ENCODE results near the gene PIK3R1. TPM values are rescaled to one million over a fixed set of nuclear protein-coding genes. Genes with fewer than 3 reads are reported as not detected.
A peak's percentile ranks its signal among the peaks of the same experiment; 100 is the strongest.

Gene PIK3R1
- total RNA-seq, 2 donors from 2014 or later: 81.8 to 91.5 TPM

DNA sequence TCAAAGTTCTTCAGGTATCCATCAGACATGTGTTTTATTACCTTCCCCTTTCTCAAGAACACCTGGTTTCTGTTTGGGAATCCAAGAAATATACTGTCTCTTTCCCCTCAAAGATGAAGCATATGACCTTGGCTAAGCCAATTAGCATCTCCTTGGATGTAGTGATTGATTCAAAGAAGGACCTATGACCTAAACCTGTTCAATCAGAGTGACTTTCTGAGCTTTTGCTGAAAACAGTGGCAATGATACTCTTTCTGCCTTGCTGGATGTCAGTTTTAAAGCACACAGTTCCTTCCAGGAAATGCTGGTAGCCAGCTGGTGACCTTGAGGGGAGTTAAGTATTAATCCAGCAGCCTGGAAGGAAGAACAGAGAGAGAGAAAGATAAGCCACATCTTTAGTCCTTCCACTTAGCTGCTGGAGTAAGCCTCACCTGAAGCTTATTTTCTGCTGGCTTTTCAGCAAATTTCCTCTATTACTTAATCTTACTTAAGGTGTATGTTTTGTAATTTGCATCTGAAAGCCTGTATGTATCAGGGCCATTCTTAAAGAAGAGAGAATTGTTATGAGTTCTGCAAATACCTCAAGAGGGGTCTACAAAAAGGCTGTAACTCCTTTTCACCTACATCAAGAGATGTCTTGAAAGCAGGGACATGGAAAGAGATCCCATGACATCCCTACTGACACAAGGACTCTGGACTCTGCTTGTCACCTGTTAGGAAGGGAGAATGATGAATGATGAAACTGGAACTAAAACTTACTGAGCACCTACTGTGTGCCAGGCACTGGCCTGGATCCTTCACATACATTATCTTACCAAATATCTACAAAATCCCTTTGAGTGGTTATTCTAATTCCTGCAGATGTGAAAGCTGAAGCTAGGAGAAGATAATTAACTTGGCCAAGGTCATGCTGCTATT, 35.2 kb upstream of the PIK3R1 start:
- no peak for ATAC-seq (ENCODE audit: insufficient number of reproducible peaks, low FRiP score, low read depth)
- H3K36me3 ChIP-seq: no peaks in the 10 kb centered on the region
- TF ChIP-seq, protein P1, sequence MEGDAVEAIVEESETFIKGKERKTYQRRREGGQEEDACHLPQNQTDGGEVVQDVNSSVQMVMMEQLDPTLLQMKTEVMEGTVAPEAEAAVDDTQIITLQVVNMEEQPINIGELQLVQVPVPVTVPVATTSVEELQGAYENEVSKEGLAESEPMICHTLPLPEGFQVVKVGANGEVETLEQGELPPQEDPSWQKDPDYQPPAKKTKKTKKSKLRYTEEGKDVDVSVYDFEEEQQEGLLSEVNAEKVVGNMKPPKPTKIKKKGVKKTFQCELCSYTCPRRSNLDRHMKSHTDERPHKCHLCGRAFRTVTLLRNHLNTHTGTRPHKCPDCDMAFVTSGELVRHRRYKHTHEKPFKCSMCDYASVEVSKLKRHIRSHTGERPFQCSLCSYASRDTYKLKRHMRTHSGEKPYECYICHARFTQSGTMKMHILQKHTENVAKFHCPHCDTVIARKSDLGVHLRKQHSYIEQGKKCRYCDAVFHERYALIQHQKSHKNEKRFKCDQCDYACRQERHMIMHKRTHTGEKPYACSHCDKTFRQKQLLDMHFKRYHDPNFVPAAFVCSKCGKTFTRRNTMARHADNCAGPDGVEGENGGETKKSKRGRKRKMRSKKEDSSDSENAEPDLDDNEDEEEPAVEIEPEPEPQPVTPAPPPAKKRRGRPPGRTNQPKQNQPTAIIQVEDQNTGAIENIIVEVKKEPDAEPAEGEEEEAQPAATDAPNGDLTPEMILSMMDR (IDR thresholded peaks at IDR 0.05): no peak

DNA sequence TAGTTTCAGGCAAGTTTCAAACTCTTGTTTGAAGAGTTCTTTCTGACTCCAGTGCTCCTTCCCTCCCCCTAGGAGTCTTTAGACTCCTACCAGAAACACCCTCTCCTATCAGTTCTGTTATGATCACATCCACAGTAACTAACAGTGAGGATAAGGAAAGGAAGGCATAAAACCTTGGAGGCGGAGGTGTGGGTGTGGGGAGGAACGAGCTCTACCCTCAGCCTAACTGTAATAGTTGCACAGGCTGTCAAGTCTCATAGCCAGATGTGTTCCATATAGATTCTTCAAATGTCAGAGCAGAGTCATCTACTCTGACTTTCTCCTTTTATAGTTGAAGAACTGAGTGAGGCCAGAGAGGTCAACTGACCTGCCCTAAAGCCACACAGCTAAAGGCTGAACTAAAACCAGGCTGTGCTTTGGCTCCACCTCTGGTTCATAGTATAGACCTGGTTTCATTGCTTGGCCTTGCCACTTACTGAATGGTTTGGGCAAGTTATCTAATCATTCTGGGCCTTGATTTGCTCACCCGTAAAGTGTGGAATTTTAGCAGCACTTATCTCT, 34.4 kb upstream of the PIK3R1 start:
- Histone ChIP-seq H3K36me3 (no peaks in the 10 kb centered on the region), H3K9me3 (no peaks in the 10 kb centered on the region), H3K4me1 (ENCODE audit: control insufficient read depth in 1 of 2, low read depth in 2 of 2) (no peaks in the 10 kb centered on the region), H3K27ac (no peak overlapping the region), H3K27me3 (replicated peaks; ENCODE audit: insufficient read depth) (no peaks in the 10 kb centered on the region), H3K4me3 (no peak overlapping the region)
- no peak for ATAC-seq (ENCODE audit: insufficient number of reproducible peaks, low FRiP score, low read depth)
- no peak for DNase-seq (ENCODE audit: low spot score)
- TF ChIP-seq, protein P1 (IDR thresholded peaks at IDR 0.05): no peak

More for the DNA sequence above, 35.2 kb upstream of the PIK3R1 start:
- no peaks in the 10 kb centered on the region for H3K27me3 ChIP-seq (replicated peaks; ENCODE audit: insufficient read depth)
- no peak for DNase-seq (ENCODE audit: low spot score)
- no peaks in the 10 kb centered on the region for H3K9me3 ChIP-seq
- no peak overlapping the region for H3K27ac ChIP-seq
- no peak overlapping the region for H3K4me3 ChIP-seq
- H3K4me1 ChIP-seq (ENCODE audit: control insufficient read depth in 1 of 2, low read depth in 2 of 2): no peaks in the 10 kb centered on the region

DNA sequence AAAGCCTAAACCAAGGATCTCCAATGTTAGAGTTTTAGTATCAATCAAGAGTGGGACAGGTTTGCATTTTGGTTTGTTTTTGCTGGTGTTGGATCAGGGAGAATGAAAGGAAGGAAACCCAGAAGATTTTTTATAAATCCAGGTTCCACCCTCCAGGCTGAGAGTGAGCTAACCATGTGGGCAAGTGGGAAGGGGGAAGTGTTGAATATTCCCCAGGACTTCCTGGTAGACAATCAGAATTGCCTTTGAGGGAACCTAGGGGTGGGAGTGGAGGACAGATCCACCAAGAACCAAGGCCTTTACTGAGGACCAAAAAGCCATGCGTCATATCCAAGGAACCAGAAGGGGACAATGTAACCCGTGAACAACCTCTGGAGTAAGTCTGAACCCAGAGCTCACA, 33.5 kb upstream of the PIK3R1 start:
- Histone ChIP-seq H3K9me3 (no peaks in the 10 kb centered on the region), H3K4me3 (no peak overlapping the region), H3K36me3 (no peaks in the 10 kb centered on the region), H3K27me3 (replicated peaks; ENCODE audit: insufficient read depth) (no peaks in the 10 kb centered on the region), H3K27ac (no peak overlapping the region), H3K4me1 (ENCODE audit: control insufficient read depth in 1 of 2, low read depth in 2 of 2) (no peaks in the 10 kb centered on the region)
- TF ChIP-seq, protein P1 (IDR thresholded peaks at IDR 0.05): no peak
- ATAC-seq (ENCODE audit: insufficient number of reproducible peaks, low FRiP score, low read depth) (no peak), DNase-seq (ENCODE audit: low spot score) (no peak)

DNA sequence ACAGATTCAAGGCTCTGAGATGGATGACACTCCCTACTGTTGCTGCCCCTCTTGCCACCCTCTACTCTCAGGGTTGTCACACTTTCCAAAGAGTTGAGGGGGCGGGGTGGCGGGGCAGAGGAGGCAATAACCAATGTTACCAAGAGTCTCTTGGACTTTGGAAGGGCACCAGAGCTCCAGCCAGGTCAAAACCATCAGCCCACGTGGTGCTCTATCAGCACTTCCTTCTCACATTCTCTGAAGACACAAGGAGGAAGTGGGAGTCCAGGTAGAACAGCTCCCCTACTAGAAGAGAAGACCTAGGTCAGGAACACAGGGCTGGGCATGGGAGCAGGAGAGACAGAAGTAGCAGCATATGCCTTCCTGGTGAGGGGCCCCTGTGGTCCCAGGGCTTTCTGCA, 33.0 kb upstream of the PIK3R1 start:
- H3K36me3 ChIP-seq: no peaks in the 10 kb centered on the region
- no peaks in the 10 kb centered on the region for H3K9me3 ChIP-seq
- ATAC-seq (ENCODE audit: insufficient number of reproducible peaks, low FRiP score, low read depth): no peak
- H3K4me3 ChIP-seq: no peak overlapping the region
- DNase-seq (ENCODE audit: low spot score): no peak
- H3K27me3 ChIP-seq (replicated peaks; ENCODE audit: insufficient read depth): no peaks in the 10 kb centered on the region
- TF ChIP-seq, protein P1 (IDR thresholded peaks at IDR 0.05): no peak
- no peaks in the 10 kb centered on the region for H3K4me1 ChIP-seq (ENCODE audit: control insufficient read depth in 1 of 2, low read depth in 2 of 2)
- no peak overlapping the region for H3K27ac ChIP-seq

DNA sequence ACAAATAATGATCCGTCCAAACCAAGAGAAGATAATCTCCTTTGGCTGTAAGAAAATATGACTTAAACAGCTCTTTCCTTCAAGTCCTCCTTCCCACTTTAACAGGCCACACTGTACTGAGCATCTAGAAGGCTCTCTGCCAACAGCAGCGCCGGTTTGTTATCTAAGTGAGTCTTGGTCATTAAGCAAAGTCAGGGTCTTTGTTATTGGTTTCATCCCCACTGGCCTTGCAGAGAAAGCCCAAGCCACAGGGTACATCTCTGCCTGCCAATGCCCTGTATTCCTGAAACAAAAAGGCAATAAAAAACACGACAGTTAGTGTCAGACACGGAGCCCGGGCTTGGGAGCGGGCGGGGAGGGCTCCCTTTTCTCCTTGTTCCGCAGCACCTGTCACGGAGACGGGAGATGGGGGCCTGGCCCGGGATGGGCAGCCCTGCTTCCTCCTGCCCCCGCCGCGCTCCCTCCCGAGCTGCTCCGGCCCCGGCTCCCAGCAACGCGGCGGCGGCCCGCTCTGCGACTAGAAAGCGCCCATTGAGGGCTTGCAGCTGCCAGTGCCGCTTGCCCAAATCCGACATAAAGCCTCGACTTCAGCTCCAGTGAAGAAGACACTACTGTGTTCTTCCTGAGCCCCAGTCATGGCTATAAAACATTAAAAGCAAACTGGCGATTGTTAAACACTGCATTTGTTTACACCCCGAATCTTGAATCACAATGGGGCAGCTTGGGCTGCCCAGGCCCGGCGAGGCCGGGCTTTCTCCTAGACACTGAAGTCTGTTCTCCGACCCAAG, 28.1 kb upstream of the PIK3R1 start:
- no peaks in the 10 kb centered on the region for H3K9me3 ChIP-seq
- no peaks in the 10 kb centered on the region for H3K27me3 ChIP-seq (replicated peaks; ENCODE audit: insufficient read depth)
- H3K4me1 ChIP-seq (ENCODE audit: control insufficient read depth in 1 of 2, low read depth in 2 of 2): peaks cover 6 to 14% of the 10 kb centered on the region in 2 donors
- no peak for ATAC-seq (ENCODE audit: insufficient number of reproducible peaks, low FRiP score, low read depth)
- no peak for DNase-seq (ENCODE audit: low spot score)
- H3K4me3 ChIP-seq: peak overlapping the region; percentile 51
- H3K36me3 ChIP-seq: no peaks in the 10 kb centered on the region
- TF ChIP-seq, protein P1 (IDR thresholded peaks at IDR 0.05): no peak
- peak overlapping the region in 1 of 2 donors; percentile 35 for H3K27ac ChIP-seq

All from thoracic aorta (tissue), 2 donors.